A549 (cell line): ENCODE measurements around the gene TDRD12. TPM values are rescaled to one million over a fixed set of nuclear protein-coding genes. Genes with fewer than 3 reads are reported as not detected.
"Not testable (repeated sequence)": the region's sequence is repeated elsewhere in the genome, so short reads cannot be mapped to it uniquely, and the experiment has no call there.

ENCODE experiments used
- ATAC-seq, 2 experiments: fragments of 200-7000 bp in 1 of 2; fragments of >200 bp in 1 of 2; cut with Nextera tagmentation in 1 of 2; cut with Tn5 transposase in 1 of 2; 3 replicates each; pipeline versions ENCODE4 v1.8.0 to v1.9.1; 2018 to 2020; ENCODE audit warnings: mild to moderate bottlenecking in 1 of 2, moderate library complexity in 1 of 2
- CTCF ChIA-PET: fragments of 300-600 bp; sonication (Branson Sonifier 250); formaldehyde crosslinking; extraction: SDS; loops from one replicate; lab custom pipeline; 2021; ENCODE audit warnings: antibody characterized with exemption, inconsistent platforms; lab: Yijun Ruan, JAX
- POLR2A ChIA-PET: fragments of 350-600 bp; formaldehyde crosslinking; extraction: SDS; loops from one replicate; lab custom pipeline; 2021; ENCODE audit warnings: antibody characterized with exemption, inconsistent platforms; lab: Yijun Ruan, JAX
- DNase-seq, 2 experiments: peaks; one replicate each; pipeline versions ENCODE4 v3.0.0 to v3.0.0-alpha.2; 2011 to 2016; ENCODE audit warnings: low read depth in 1 of 2, low spot score in 1 of 2
- FAIRE-seq: peaks from 2 replicates; lab custom pipeline; 2011; peaks lifted over from hg19 to GRCh38; lab: Jason Lieb, UNC
- H3K27ac ChIP-seq, 2 experiments: fragments of >200 bp; sonication (Bioruptor Twin); formaldehyde crosslinking; 3 replicates each; pipeline ENCODE4 v1.5.1; 2016 to 2017
- H3K4me1 ChIP-seq: fragments of >200 bp; sonication (Bioruptor Twin); formaldehyde crosslinking; 3 replicates; pipeline ENCODE4 v1.6.1; 2016
- H3K4me2 ChIP-seq: fragments of >200 bp; sonication (Bioruptor Twin); formaldehyde crosslinking; 3 replicates; pipeline ENCODE4 v1.6.1; 2016
- H3K4me3 ChIP-seq: fragments of >200 bp; sonication (Bioruptor Twin); formaldehyde crosslinking; 3 replicates; pipeline ENCODE4 v1.5.1; 2016
- H3K9me3 ChIP-seq: fragments of >200 bp; sonication (Bioruptor Twin); formaldehyde crosslinking; 3 replicates; pipeline ENCODE4 v1.6.1; 2016
- CBX8 ChIP-seq: fragments of 200-600 bp; sonication (generic); IDR thresholded peaks from 2 replicates; pipeline ENCODE4 v1.6.1; 2016
- CEBPB ChIP-seq, 2 experiments: fragments of >200 bp in 1 of 2; sonication (Bioruptor Twin) in 1 of 2; formaldehyde crosslinking in 1 of 2; IDR thresholded peaks; 2 replicates each; pipeline ENCODE4 v1.6.1; 2012 to 2016
- CHD2 ChIP-seq: fragments of 150-350 bp; IDR thresholded peaks from 2 replicates; pipeline ENCODE4 v1.6.1; 2014; ENCODE audit warnings: low read length; ENCODE audit not compliant: partially characterized antibody
- EHF ChIP-seq: fragments of 250-450 bp; sonication (Bioruptor Pico); IDR thresholded peaks from 2 replicates; pipeline ENCODE4 v1.5.0; 2020; ENCODE audit warnings: mild to moderate bottlenecking
- EP300 ChIP-seq, 2 experiments: fragments of >200 bp; sonication (Bioruptor Twin); formaldehyde crosslinking; IDR thresholded peaks; 2 replicates in 1 of 2; 3 replicates in 1 of 2; pipeline ENCODE4 v1.6.1; 2016 to 2017
- HDAC2 ChIP-seq: fragments of 200-600 bp; sonication (generic); IDR thresholded peaks from 2 replicates; pipeline ENCODE4 v1.6.1; 2016
- HOXA7 ChIP-seq: fragments of 250-450 bp; sonication (Bioruptor Pico); IDR thresholded peaks from 2 replicates; pipeline ENCODE4 v1.5.0; 2020; ENCODE audit warnings: mild to moderate bottlenecking, moderate library complexity
- HOXB5 ChIP-seq: fragments of 250-450 bp; sonication (Bioruptor Pico); IDR thresholded peaks from 2 replicates; pipeline ENCODE4 v1.5.0; 2020; ENCODE audit warnings: mild to moderate bottlenecking, moderate library complexity
- JUN ChIP-seq, 2 experiments: fragments of >200 bp; sonication (Bioruptor Twin); formaldehyde crosslinking; IDR thresholded peaks; 2 replicates in 1 of 2; 3 replicates in 1 of 2; pipeline ENCODE4 v1.6.1; 2016 to 2017
- JUNB ChIP-seq: fragments of >200 bp; sonication (Bioruptor Twin); formaldehyde crosslinking; IDR thresholded peaks from 2 replicates; pipeline ENCODE4 v1.6.1; 2016
- NR3C1 ChIP-seq: fragments of >200 bp; sonication (Bioruptor Twin); formaldehyde crosslinking; IDR thresholded peaks from 3 replicates; pipeline ENCODE4 v1.6.1; 2017
- POLR2AphosphoS2 ChIP-seq: conservative IDR thresholded peaks from 2 replicates; pipeline ENCODE4 v1.6.1; 2012; ENCODE audit warnings: low read length, improper control_type of control experiment, inconsistent platforms
- RAD21 ChIP-seq, 2 experiments: fragments of >200 bp in 1 of 2; sonication (Bioruptor Twin) in 1 of 2; formaldehyde crosslinking in 1 of 2; IDR thresholded peaks in 1 of 2; conservative IDR thresholded peaks in 1 of 2; 2 replicates in 1 of 2; 3 replicates in 1 of 2; pipeline ENCODE4 v1.6.1; 2012 to 2018; ENCODE audit warnings: inconsistent platforms in 1 of 2
- RFX5 ChIP-seq: fragments of 450-650 bp; IDR thresholded peaks from 2 replicates; pipeline ENCODE4 v1.7.1; 2014; ENCODE audit warnings: antibody characterized with exemption, mild to moderate bottlenecking, moderate library complexity
- SMC3 ChIP-seq: fragments of >200 bp; sonication (Bioruptor Twin); formaldehyde crosslinking; IDR thresholded peaks from 3 replicates; pipeline ENCODE4 v1.6.1; 2018; ENCODE audit warnings: inconsistent platforms
- ZFP36 ChIP-seq: fragments of 450-650 bp; IDR thresholded peaks from 2 replicates; pipeline ENCODE4 v1.6.1; 2014; ENCODE audit warnings: borderline replicate concordance; ENCODE audit not compliant: partially characterized antibody
- WGBS: methylation state at CpG from one replicate; pipeline ENCODE4 v1.1.6; 2017; ENCODE audit errors: missing lambda C conversion rate; 5-methylcytosine and 5-hydroxymethylcytosine counted together
- polyA plus RNA-seq, 4 experiments: library from polyadenylated mRNA; depleted of rRNA in 3 of 4; stranded (reverse); fragments of >200 nt; fragmentation: RNase III in 1 of 4; extraction: RNeasy Plus Mini Kit Qiagen cat#74134 plus additional on column Dnase treatment in 1 of 4; gene quantifications; 2 replicates in 3 of 4; 3 replicates in 1 of 4; pipeline ENCODE4 v1.2.3, GENCODE V29; 2011 to 2017
- TF ChIP-seq, protein P1 (sequence below): IDR thresholded peaks from 2 replicates; pipeline ENCODE4 v1.6.1; 2012
- TF ChIP-seq, protein P2 (sequence below): fragments of >200 bp; sonication (Bioruptor Twin); formaldehyde crosslinking; IDR thresholded peaks from 3 replicates; pipeline ENCODE4 v1.5.1; 2016

The TDRD12 gene
- polyA plus RNA-seq, 2 of the 4 experiments (the other 2 are of a cell fraction) = 0.19 to 0.53 TPM

DNA sequence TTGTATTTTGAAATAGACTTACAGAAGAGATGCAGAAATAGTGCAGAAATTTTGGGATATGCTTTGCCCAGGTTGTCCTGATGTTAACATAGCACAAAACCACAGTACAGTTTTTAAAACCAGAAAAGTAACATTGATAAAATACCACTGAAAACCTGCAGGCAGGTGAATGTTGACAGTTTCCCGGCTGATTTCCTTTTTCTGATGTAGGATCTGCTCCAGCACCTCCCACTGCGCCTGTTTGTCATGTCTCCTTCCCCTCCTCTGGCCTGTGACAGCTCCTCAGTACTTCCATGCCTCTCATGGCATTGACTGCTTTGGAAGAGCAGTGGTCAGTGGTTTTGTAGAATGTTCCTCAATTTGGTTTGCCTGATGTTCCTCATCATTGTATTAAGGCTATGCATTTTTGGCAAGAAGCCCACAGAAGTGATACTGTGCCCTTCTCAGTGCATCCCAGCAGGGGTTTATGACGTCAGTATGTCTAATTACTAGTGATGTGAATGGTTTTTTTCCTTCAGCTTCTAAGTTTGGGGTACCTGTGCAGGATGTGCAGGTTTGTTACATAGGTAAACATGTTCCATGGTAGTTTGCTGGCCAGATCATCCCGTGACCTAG, 31.0 kb downstream of the TDRD12 start:
- Histone ChIP-seq H3K27ac (no peak overlapping the region), H3K9me3 (no peaks in the 10 kb centered on the region), H3K4me3 (no peak overlapping the region), H3K4me1 (no peaks in the 10 kb centered on the region), H3K4me2 (no peak overlapping the region)
- ChIA-PET POLR2A (no interaction called here), CTCF (interaction anchor here (0.6 to 0.8 kb wide), 2 partner anchors 12 to 172 kb away, joined by 3 to 5 read pairs; no protein-coding TSS in a partner anchor)
- TF ChIP-seq JUNB (no peak), CBX8 (no peak), HOXA7 (CRISPR knock-in tag) (no peak), NR3C1 (no peak), RFX5 (no peak)
- FAIRE-seq (no peak), DNase-seq (no peak), ATAC-seq (no peak)
- 21% methylated on average over 4 of the region's 4 CpGs for WGBS

DNA sequence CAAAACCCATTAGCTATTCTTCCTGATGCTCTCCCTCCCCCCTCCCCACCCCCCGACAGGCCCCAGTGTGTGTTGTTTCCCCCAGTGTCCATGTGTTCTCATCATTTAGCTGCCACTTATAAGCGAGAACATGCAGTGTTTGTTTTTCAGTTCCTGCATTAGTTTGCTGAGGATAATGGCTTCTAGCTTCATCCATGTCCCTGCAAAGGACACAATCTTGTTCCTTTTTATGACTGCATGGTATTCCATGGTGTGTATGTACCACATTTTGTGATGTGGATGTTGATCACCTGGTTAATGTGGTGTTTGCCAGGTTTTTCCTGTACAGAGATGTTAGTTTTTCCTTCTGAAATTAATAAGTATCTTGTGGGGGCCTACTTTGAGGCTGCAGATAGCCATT, 31.5 kb downstream of the TDRD12 start:
- FAIRE-seq = peak; percentile 7
- no peak for ATAC-seq
- WGBS = 24% methylated on average over 1 of the region's 2 CpGs

DNA sequence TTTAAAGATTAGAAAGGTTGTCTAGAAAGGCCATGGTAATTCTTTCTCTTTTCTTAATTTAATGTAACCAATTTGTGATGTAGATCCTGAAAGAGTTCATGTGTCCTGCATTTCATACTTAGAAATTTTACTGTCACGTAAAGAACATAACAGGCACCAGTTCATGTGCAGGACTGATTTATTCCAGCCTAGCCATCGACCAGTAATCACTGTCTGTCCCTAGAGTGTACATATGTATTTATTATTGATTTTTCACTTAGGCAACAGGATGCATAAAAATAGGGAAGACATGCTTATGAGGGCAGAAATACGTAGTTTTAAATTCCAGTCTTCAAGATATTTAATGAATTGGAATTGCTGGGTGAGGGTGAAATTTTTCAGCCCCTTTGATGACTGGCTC, 37.6 kb downstream of the TDRD12 start:
- FAIRE-seq = peak; percentile 97
- POLR2A ChIA-PET = no interaction called here
- H3K4me2 ChIP-seq = no peak overlapping the region
- peaks cover 7% of the 10 kb centered on the region; the same call in 1 of the 3 replicates for H3K9me3 ChIP-seq
- no peaks in the 10 kb centered on the region for H3K4me1 ChIP-seq
- DNase-seq = no peak
- WGBS = 44% methylated on average over 3 of the region's 3 CpGs
- ATAC-seq = no peak
- CTCF ChIA-PET = interaction anchor here (1.0 to 1.2 kb wide), 2 partner anchors 9 kb away, joined by 3 to 4 read pairs; no protein-coding TSS in a partner anchor
- no peak overlapping the region for H3K4me3 ChIP-seq
- no peak for TF ChIP-seq POLR2AphosphoS2
- no peak for TF ChIP-seq RAD21 (conservative IDR thresholded peaks at IDR 0.05 in 1 of 2, IDR thresholded peaks at IDR 0.05 in 1 of 2)
- no peak for TF ChIP-seq EP300 (IDR thresholded peaks at IDR 0.05)
- TF ChIP-seq, protein P1, sequence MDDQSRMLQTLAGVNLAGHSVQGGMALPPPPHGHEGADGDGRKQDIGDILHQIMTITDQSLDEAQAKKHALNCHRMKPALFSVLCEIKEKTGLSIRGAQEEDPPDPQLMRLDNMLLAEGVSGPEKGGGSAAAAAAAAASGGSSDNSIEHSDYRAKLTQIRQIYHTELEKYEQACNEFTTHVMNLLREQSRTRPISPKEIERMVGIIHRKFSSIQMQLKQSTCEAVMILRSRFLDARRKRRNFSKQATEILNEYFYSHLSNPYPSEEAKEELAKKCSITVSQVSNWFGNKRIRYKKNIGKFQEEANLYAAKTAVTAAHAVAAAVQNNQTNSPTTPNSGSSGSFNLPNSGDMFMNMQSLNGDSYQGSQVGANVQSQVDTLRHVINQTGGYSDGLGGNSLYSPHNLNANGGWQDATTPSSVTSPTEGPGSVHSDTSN = no peak
- no peak for TF ChIP-seq JUNB
- no peak for TF ChIP-seq HDAC2
- no peak for TF ChIP-seq JUN (IDR thresholded peaks at IDR 0.05)
- no peak for TF ChIP-seq ZFP36
- TF ChIP-seq, protein P2, sequence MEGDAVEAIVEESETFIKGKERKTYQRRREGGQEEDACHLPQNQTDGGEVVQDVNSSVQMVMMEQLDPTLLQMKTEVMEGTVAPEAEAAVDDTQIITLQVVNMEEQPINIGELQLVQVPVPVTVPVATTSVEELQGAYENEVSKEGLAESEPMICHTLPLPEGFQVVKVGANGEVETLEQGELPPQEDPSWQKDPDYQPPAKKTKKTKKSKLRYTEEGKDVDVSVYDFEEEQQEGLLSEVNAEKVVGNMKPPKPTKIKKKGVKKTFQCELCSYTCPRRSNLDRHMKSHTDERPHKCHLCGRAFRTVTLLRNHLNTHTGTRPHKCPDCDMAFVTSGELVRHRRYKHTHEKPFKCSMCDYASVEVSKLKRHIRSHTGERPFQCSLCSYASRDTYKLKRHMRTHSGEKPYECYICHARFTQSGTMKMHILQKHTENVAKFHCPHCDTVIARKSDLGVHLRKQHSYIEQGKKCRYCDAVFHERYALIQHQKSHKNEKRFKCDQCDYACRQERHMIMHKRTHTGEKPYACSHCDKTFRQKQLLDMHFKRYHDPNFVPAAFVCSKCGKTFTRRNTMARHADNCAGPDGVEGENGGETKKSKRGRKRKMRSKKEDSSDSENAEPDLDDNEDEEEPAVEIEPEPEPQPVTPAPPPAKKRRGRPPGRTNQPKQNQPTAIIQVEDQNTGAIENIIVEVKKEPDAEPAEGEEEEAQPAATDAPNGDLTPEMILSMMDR = no peak
- TF ChIP-seq SMC3 = no peak
- TF ChIP-seq EHF (CRISPR knock-in tag) = no peak
- no peak overlapping the region for H3K27ac ChIP-seq

More for the DNA sequence above, 31.5 kb downstream of the TDRD12 start:
- Histone ChIP-seq H3K4me2 (no peak overlapping the region), H3K4me3 (no peak overlapping the region), H3K9me3 (no peaks in the 10 kb centered on the region), H3K4me1 (no peaks in the 10 kb centered on the region)
- POLR2A ChIA-PET = no interaction called here
- TF ChIP-seq, protein P1 = no peak
- TF ChIP-seq CHD2 (no peak), HOXB5 (no peak), CEBPB (IDR thresholded peaks at IDR 0.05) (no peak)
- TF ChIP-seq, all 56 proteins: peak for 0
- DNase-seq = no peak
- CTCF ChIA-PET = interaction anchor here (1.5 kb wide), 1 partner anchor 23 kb away, joined by 3 read pairs; no protein-coding TSS in a partner anchor
- no peak overlapping the region for H3K27ac ChIP-seq

DNA sequence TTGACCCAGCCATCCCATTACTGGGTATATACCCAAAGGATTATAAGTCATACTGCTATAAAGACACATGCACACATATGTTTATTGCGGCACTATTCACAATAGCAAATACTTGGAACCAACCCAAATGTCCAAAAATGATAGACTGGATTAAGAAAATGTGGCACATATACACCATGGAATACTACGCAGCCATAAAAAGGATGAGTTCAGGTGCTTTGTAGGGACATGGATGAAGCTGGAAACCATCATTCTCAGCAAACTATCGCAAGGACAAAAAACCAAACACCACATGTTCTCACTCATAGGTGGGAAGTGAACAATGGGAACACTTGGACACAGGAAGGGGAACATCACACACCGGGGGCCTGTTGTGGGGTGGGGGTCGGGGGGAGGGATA, 45.8 kb downstream of the TDRD12 start:
- DNase-seq, H3K4me2 ChIP-seq, H3K27ac ChIP-seq, H3K9me3 ChIP-seq, H3K4me1 ChIP-seq, H3K4me3 ChIP-seq, POLR2A ChIA-PET, FAIRE-seq, ATAC-seq: not testable (repeated sequence)
- CTCF ChIA-PET = interaction anchor here (0.6 kb wide), 1 partner anchor 90 kb away, joined by 3 read pairs; the partner anchor contains the start of gene ANKRD27
- 38% methylated on average over 5 of the region's 5 CpGs for WGBS
